ENCODE measurements around the gene SRGAP2C. TPM values are rescaled to one million over a fixed set of nuclear protein-coding genes. Genes with fewer than 3 reads are reported as not detected.
A peak's percentile ranks its signal among the peaks of the same experiment; 100 is the strongest.
"Not testable (repeated sequence)": the region's sequence is repeated elsewhere in the genome, so short reads cannot be mapped to it uniquely, and the experiment has no call there.

SRGAP2C gene
- polyA plus RNA-seq, 1 donor (not counting 4 experiments of a cell fraction or from before 2014, with no cell fraction given), result 4.5 TPM

DNA sequence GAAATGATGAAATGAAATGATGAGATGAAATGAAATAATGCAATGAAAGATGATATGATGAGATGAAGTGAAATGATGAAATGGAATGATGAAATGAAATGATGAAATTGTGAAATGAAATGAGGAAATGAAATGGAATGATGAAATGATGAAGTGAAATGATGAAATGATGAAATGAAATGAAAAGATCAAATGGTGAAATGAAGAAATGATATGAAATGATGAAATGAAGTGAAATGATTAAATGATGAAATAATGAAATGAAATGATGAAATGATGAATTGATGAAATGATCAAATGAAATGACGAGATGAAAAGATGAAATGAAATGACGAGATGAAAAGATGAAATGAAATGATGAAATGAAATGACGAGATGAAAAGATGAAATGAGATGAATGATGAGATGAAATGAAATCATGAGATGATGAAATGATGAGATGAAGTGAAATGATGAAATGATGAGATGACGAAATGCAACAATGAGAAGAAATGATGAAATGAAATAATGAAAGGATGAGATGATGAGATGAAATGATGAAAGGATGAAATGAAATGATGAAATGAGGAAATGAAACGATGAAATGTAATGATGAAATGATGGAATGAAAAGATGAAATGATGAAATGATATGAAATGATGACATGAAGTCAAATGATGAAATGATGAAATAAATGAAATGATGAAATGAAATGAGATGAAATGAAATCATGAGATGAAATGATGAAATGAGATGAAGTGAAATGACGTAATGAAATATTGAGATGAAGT is 216.0 kb downstream of the SRGAP2C start:
- H3K9ac ChIP-seq (ENCODE audit: control insufficient read depth, extremely low read depth, insufficient read depth, low read length); H4K20me1 ChIP-seq (ENCODE audit: control insufficient read depth, extremely low read depth, insufficient read depth, low read length); H3K4me2 ChIP-seq (ENCODE audit: control insufficient read depth, extremely low read depth, insufficient read depth, low read depth, low read length); H2AFZ ChIP-seq (ENCODE audit: control insufficient read depth, low read length); H3K79me2 ChIP-seq (ENCODE audit: control insufficient read depth, insufficient read depth, low read length); H3K4me3 ChIP-seq (ENCODE audit: control insufficient read depth in 2 of 3, extremely low read depth in 1 of 3, insufficient read depth in 2 of 3, low read depth in 1 of 3, low read length in 3 of 3); dilution Hi-C loops (cut with MboI; ENCODE audit: extremely low pct_ligation_motif_present, low sequenced_read_pairs); FAIRE-seq; H3K27me3 ChIP-seq (ENCODE audit: control insufficient read depth, extremely low read depth, insufficient read depth, low read length); H3K4me1 ChIP-seq (ENCODE audit: control insufficient read depth, extremely low read depth, insufficient read depth, low read length); H3K9me1 ChIP-seq (ENCODE audit: control insufficient read depth, extremely low read depth, insufficient read depth, low read length); H3K9me3 ChIP-seq (ENCODE audit: control insufficient read depth, low read depth, low read length); DNase-seq (ENCODE audit: low read depth, low spot score); H3K36me3 ChIP-seq (ENCODE audit: control insufficient read depth in 2 of 2, extremely low read depth in 1 of 2, insufficient read depth in 2 of 2, low read length in 2 of 2); H3K27ac ChIP-seq (ENCODE audit: control insufficient read depth, insufficient read depth, low read length): not testable (repeated sequence)

- H3K4me1 ChIP-seq (ENCODE audit: control insufficient read depth, extremely low read depth, insufficient read depth, low read length); H3K27ac ChIP-seq (ENCODE audit: control insufficient read depth, insufficient read depth, low read length); H3K27me3 ChIP-seq (ENCODE audit: control insufficient read depth, extremely low read depth, insufficient read depth, low read length); H3K36me3 ChIP-seq (ENCODE audit: control insufficient read depth in 2 of 2, extremely low read depth in 1 of 2, insufficient read depth in 2 of 2, low read length in 2 of 2); H3K4me2 ChIP-seq (ENCODE audit: control insufficient read depth, extremely low read depth, insufficient read depth, low read depth, low read length); H3K9me1 ChIP-seq (ENCODE audit: control insufficient read depth, extremely low read depth, insufficient read depth, low read length); DNase-seq (ENCODE audit: low read depth, low spot score); dilution Hi-C loops (cut with MboI; ENCODE audit: extremely low pct_ligation_motif_present, low sequenced_read_pairs); H3K9me3 ChIP-seq (ENCODE audit: control insufficient read depth, low read depth, low read length); H4K20me1 ChIP-seq (ENCODE audit: control insufficient read depth, extremely low read depth, insufficient read depth, low read length); H3K79me2 ChIP-seq (ENCODE audit: control insufficient read depth, insufficient read depth, low read length); FAIRE-seq: not testable (repeated sequence)
- peak overlapping the region; percentile 49 for H2AFZ ChIP-seq (ENCODE audit: control insufficient read depth, low read length)
- H3K9ac ChIP-seq (ENCODE audit: control insufficient read depth, extremely low read depth, insufficient read depth, low read length), result peak overlapping the region; percentile 15
- H3K4me3 ChIP-seq (ENCODE audit: control insufficient read depth in 2 of 3, extremely low read depth in 1 of 3, insufficient read depth in 2 of 3, low read depth in 1 of 3, low read length in 3 of 3), result peak overlapping the region in 1 of 3 experiments; percentile 21
Measured at GRCh38 chr1:121401375-121401955, 216.7 kb downstream of the SRGAP2C start.

- H3K9ac ChIP-seq (ENCODE audit: control insufficient read depth, extremely low read depth, insufficient read depth, low read length); dilution Hi-C loops (cut with MboI; ENCODE audit: extremely low pct_ligation_motif_present, low sequenced_read_pairs); FAIRE-seq: not testable (repeated sequence)
Measured at GRCh38 chr1:121403254-121403653, 218.5 kb downstream of the SRGAP2C start.

More at GRCh38 chr1:121403254-121403653, 218.5 kb downstream of the SRGAP2C start:
- H3K27ac ChIP-seq (ENCODE audit: control insufficient read depth, insufficient read depth, low read length); H3K9me1 ChIP-seq (ENCODE audit: control insufficient read depth, extremely low read depth, insufficient read depth, low read length); H3K36me3 ChIP-seq (ENCODE audit: control insufficient read depth in 2 of 2, extremely low read depth in 1 of 2, insufficient read depth in 2 of 2, low read length in 2 of 2); DNase-seq (ENCODE audit: low read depth, low spot score); H3K9me3 ChIP-seq (ENCODE audit: control insufficient read depth, low read depth, low read length); H4K20me1 ChIP-seq (ENCODE audit: control insufficient read depth, extremely low read depth, insufficient read depth, low read length); H3K79me2 ChIP-seq (ENCODE audit: control insufficient read depth, insufficient read depth, low read length); H3K4me2 ChIP-seq (ENCODE audit: control insufficient read depth, extremely low read depth, insufficient read depth, low read depth, low read length); H3K4me3 ChIP-seq (ENCODE audit: control insufficient read depth in 2 of 3, extremely low read depth in 1 of 3, insufficient read depth in 2 of 3, low read depth in 1 of 3, low read length in 3 of 3); H3K4me1 ChIP-seq (ENCODE audit: control insufficient read depth, extremely low read depth, insufficient read depth, low read length); H2AFZ ChIP-seq (ENCODE audit: control insufficient read depth, low read length); H3K27me3 ChIP-seq (ENCODE audit: control insufficient read depth, extremely low read depth, insufficient read depth, low read length): not testable (repeated sequence)
